Left lung (tissue), 10 donors: ENCODE data around the gene ABCC8. TPM values are rescaled to one million over a fixed set of nuclear protein-coding genes. Genes with fewer than 3 reads are reported as not detected.

Experiments used
- ATAC-seq: fragments of 200-7000 bp; cut with Tn5 transposase; one replicate; pipeline ENCODE4 v1.9.1; 2020; ENCODE audit warnings: moderate library complexity
- DNase-seq, 4 donors: peaks; one replicate each; pipeline ENCODE4 v3.0.0-alpha.2; 2013 to 2020
- H3K27ac ChIP-seq, 2 donors: fragments of 200-600 bp; sonication (generic) in 1 of 2; one replicate each; pipeline versions ENCODE4 v1.5.0 to v1.8.0; 2020 to 2021
- H3K27me3 ChIP-seq, 2 donors: fragments of 200-600 bp; sonication (generic) in 1 of 2; one replicate each; pipeline versions ENCODE4 v1.5.0 to v1.8.0; 2020 to 2021
- H3K36me3 ChIP-seq, 2 donors: fragments of 200-600 bp; sonication (generic) in 1 of 2; one replicate each; pipeline versions ENCODE4 v1.5.0 to v1.8.0; 2020 to 2021
- H3K4me1 ChIP-seq, 2 donors: fragments of 200-600 bp; one replicate each; pipeline ENCODE4 v1.8.0; 2021
- H3K4me3 ChIP-seq, 2 donors: fragments of 200-600 bp; sonication (generic) in 1 of 2; one replicate each; pipeline versions ENCODE4 v1.5.0 to v1.8.0; 2020 to 2021; ENCODE audit warnings: mild to moderate bottlenecking in 1 of 2
- H3K9me3 ChIP-seq, 2 donors: fragments of 200-600 bp; sonication (generic) in 1 of 2; one replicate each; pipeline versions ENCODE4 v1.5.0 to v1.8.0; 2020 to 2021
- CTCF ChIP-seq, 2 donors: fragments of 200-600 bp; sonication (generic) in 1 of 2; IDR thresholded peaks; one replicate each; pipeline versions ENCODE4 v1.5.0 to v1.8.0; 2021; ENCODE audit warnings: antibody characterized with exemption in 2 of 2
- intact Hi-C, 2 donors: fragments of 100-400 bp; cut with DNase I; formaldehyde crosslinking; loops; one replicate each; pipeline versions ENCODE4 v1.11.2 to v1.14.2; 2022
- polyA plus RNA-seq, 6 donors: library from polyadenylated mRNA; unstranded; fragments of 120-200 nt; gene quantifications; one replicate each; pipeline ENCODE4 v1.2.1, GENCODE V29; 2013; ENCODE audit not compliant: insufficient read length in 6 of 6
- total RNA-seq, 2 donors: library from RNA; stranded (reverse); fragmentation: NEBNext Ultra II Directional; extraction: Animal tissue kit (Norgen Biotek cat#: 25700); gene quantifications; one replicate each; pipeline ENCODE4 v1.2.1, GENCODE V29; 2021
- donor health status: DM: no; HTN: yes; CAD: no.
- donor health status: DM: no; HTN: no; CAD: no.

ABCC8 gene
- total and polyA plus RNA-seq, 8 donors: 0.52 to 11.1 (median 6.0) TPM

- Histone ChIP-seq H3K4me3 (no peak overlapping the region), H3K4me1 (peaks cover 0 to 5% of the 10 kb centered on the region in 2 donors), H3K27ac (no peak overlapping the region), H3K27me3 (peaks cover 0 to 12% of the 10 kb centered on the region in 2 donors), H3K9me3 (peaks cover 0 to 2% of the 10 kb centered on the region in 2 donors), H3K36me3 (peaks cover 0 to 14% of the 10 kb centered on the region in 2 donors)
- ATAC-seq (no peak), DNase-seq (no peak)
- TF ChIP-seq CTCF (IDR thresholded peaks at IDR 0.05): no peak
- intact Hi-C loops: loop anchor here (2.0 to 10.0 kb wide), 2 partner anchors 121 kb away; no protein-coding TSS in a partner anchor
Measured at GRCh38 chr11:17383461-17383860, 93.2 kb downstream of the ABCC8 start.

GRCh38 chr11:17382046-17382728 lies 94.5 kb downstream of the ABCC8 start:
- no peaks in the 10 kb centered on the region for H3K27me3 ChIP-seq
- H3K4me3 ChIP-seq: no peak overlapping the region
- intact Hi-C loops: loop anchor here (2.0 to 10.0 kb wide), 2 partner anchors 123 kb away; no protein-coding TSS in a partner anchor
- no peaks in the 10 kb centered on the region for H3K4me1 ChIP-seq
- TF ChIP-seq CTCF (IDR thresholded peaks at IDR 0.05): no peak
- H3K36me3 ChIP-seq: peaks cover 0 to 18% of the 10 kb centered on the region in 2 donors
- peaks cover 0 to 9% of the 10 kb centered on the region in 2 donors for H3K9me3 ChIP-seq
- no peak for ATAC-seq
- no peak for DNase-seq
- H3K27ac ChIP-seq: no peak overlapping the region

DNA sequence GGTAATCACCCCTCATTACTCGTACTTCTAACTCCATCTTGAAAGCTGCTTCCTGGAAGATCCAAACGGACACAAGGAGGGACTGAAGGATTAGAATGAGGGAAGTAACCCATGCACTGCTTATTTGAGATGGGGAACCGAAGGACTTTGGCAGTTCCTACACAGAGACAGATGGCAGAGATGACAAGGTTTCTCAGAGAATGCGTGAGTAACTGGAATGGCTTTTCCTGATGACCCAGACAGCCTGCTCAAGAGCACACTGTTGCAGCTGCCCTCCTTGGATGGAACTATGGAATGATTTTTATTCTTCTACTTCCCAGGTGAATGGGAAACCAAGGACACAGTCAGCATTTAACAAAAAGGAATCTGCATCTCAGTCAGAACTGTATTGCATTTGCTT lies 95.5 kb downstream of the ABCC8 start:
- Histone ChIP-seq H3K27me3 (no peaks in the 10 kb centered on the region), H3K9me3 (peaks cover 0 to 9% of the 10 kb centered on the region in 2 donors), H3K36me3 (peaks cover 0 to 24% of the 10 kb centered on the region in 2 donors), H3K4me1 (no peaks in the 10 kb centered on the region), H3K27ac (no peak overlapping the region), H3K4me3 (no peak overlapping the region)
- DNase-seq (no peak), ATAC-seq (no peak)
- intact Hi-C loops: loop anchor here in 1 of 2 donors (10.0 kb wide), 1 partner anchor 124 kb away; no protein-coding TSS in a partner anchor
- no peak for TF ChIP-seq CTCF (IDR thresholded peaks at IDR 0.05)

DNA sequence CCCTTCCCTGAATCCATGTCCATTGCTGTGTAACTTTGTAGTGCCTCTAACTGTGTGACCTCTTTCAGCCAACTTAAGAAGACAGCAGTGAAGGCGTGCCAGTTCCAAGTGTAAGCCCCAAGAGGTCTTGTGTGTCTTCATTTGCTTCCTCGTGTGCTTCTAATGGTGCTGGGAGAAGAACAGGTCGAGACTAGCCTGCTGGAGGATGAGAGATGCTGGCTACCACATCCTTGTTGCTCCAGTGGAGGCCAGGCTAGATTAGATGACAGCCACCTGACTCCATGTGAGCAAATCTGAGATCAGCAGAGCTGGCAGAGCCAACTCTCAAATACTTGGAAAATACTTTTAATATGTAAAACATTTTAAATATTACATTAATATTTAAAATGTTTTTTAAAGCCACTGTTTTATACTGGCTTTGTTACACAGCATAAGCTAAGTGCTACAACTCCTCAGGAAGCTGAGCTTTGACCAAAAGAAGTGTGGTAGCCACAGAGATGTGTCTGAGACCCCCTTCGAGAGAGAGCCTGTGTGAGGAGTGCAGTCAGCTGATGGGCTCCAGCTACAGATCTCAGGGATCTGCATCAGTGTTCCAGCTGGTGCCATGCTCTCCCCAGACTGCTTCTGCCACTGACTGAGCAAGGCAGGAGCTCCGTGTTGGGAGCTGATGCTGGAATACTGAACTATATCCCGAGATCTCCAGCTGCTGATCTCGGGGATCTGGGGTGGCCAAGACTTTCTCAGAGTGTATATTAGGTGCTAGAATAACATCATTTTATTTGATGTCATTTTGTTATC lies 97.1 kb downstream of the ABCC8 start:
- ATAC-seq (no peak), DNase-seq (no peak)
- peaks cover 0 to 21% of the 10 kb centered on the region in 2 donors for H3K9me3 ChIP-seq
- H3K4me1 ChIP-seq: no peaks in the 10 kb centered on the region
- H3K4me3 ChIP-seq: no peak overlapping the region
- peaks cover 0 to 40% of the 10 kb centered on the region in 2 donors for H3K36me3 ChIP-seq
- intact Hi-C loops: loop anchor here in 1 of 2 donors (10.0 kb wide), 1 partner anchor 125 kb away; no protein-coding TSS in a partner anchor
- H3K27ac ChIP-seq: no peak overlapping the region
- no peaks in the 10 kb centered on the region for H3K27me3 ChIP-seq
- no peak for TF ChIP-seq CTCF (IDR thresholded peaks at IDR 0.05)

DNA sequence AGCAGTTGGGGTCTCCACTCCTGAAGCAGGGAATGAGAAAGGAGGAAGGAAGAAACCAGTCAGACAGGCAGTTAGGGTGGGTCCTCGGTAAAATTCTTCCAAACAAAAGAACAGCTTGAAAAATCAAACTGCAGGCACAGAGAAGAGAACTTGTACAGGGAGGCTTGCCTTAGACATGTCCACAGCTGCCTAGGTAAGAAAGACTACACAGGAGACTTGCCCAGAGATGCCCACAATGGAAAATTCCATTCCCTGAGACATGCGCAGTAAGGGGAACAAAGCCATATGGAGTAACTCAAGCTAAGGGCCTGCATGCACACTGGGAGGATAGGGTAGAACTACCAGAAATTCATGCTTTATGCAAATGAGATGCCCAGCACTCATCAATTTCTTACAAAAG lies 98.0 kb downstream of the ABCC8 start:
- TF ChIP-seq CTCF (IDR thresholded peaks at IDR 0.05): no peak
- Histone ChIP-seq H3K36me3 (peaks cover 0 to 49% of the 10 kb centered on the region in 2 donors), H3K27ac (no peak overlapping the region), H3K27me3 (no peaks in the 10 kb centered on the region), H3K9me3 (peaks cover 0 to 30% of the 10 kb centered on the region in 2 donors), H3K4me1 (no peaks in the 10 kb centered on the region), H3K4me3 (no peak overlapping the region)
- intact Hi-C loops: no loop called here
- ATAC-seq (no peak), DNase-seq (no peak)
